Fibroblast of gingiva (primary cell): Measurements from ENCODE around the gene SRSF4.
"Not testable (repeated sequence)": the region's sequence is repeated elsewhere in the genome, so short reads cannot be mapped to it uniquely, and the experiment has no call there.

Experiments used
- DNase-seq: peaks from one replicate; pipeline ENCODE4 v3.0.0-alpha.2; 2011; ENCODE audit warnings: low read depth

SRSF4 gene

DNA sequence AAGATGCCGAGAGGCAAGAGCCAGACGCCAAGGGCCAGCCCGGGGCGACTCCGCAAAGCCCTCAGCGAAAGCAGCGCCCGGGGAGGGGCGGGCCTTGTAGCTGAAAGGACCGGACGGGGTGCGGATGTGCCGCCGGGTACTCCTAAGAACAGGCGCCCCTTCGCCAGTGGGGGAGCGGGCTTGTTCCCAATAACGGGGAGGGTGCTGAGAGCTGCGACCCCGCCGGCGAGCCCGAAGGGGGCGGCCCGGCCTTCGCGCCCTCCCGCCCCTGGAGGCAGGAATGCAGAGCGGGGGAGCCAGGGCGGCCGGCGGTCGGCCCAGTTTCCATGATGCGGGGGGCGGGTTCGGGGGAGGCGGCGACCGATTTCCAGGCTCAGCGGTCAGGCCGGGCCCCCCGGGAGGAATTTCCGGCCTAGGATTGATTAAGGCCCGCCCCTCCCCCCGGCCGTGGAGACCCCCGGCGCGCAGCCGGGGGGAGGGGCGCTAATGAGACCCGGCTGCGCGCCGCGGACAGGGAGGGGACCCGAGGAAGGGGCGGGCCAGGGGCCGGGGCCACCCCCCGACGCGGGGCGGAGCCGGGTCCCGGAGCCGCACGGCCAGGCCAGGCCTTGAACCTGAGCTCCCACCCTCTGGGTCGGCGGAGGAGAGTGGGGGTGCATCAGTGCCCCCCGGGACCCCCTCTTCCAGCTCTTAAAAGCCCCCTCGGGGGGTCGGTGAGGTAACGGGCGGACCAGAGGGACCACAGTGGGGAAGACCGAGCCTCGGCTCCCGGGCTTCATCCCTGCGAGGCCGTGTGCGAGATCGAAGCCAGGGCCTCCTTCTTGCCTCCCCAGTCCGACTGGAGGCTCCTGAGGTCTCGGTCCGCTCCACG, 57.1 kb downstream of the SRSF4 start:
- DNase-seq: peak; percentile 92

DNA sequence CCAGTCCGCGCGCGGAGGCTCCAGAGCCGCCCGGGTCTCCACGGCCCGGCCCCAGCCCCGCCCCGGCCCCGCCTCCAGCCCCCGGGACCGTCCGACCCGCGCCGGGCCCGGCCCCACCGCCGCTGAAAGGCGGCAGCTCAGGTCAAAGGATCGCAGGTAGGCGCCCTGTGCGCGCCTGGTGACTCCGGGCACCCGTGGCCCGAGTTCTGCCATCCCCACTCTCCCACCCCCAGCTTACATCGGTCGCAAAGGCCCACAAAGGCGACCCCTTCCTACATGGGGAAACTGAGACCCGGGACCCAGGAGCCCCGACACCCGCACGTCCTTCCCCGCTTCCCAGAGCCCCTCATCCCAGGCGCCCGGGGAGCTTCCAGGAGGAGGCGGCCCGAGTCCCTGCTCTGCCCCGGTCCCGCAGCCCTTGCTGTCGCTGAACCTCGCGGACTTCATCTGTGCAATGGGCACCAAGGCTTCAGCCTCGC, 57.8 kb downstream of the SRSF4 start, which contains the start of gene TMEM200B:
TSS of gene TMEM200B (minus strand) at position 17 of the 479 bp plus-strand sequence. CDS start 2,075 bp downstream, outside the sequence.
- no peak for DNase-seq

DNA sequence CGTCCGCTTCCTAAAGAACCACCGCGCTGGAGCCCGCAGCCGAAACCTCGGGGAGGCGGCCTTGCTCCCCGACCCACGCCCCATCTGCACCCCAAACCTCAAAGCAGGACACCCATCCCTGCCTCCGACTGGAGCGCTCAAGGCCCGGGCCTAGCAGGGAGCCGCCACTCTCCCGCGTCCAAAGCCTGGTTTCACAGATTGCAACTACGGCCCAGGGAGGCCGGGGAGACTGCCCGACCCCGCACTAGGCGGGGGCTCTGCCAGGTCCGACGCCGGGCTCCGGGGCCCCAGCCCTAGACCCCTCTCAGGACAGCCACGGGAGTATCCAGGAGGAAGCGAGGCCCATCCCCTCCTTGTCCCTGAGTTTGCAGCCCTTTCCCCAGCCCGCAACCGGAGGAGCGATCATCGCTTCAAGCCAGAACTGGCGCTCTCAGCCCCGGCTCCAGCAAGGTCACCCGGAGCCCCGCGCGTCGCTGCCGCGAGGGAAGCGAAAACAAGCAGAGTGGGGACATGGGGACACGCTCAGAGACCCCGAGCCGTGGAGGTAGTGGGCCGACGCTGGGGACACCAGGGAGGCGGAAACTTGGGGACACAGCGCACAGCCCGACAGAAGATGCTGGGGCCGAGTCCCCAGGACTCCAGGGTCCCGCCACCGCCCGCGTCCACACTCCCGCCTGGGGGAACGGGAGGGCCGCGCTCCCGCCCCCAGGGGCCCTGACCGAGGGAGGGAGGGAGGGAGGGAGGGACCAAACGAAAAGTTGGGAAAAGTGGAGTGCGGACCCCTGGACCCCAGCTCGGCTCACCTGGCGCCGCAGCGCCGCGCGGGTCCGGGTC, 58.4 kb downstream of the SRSF4 start:
- no peak for DNase-seq

DNA sequence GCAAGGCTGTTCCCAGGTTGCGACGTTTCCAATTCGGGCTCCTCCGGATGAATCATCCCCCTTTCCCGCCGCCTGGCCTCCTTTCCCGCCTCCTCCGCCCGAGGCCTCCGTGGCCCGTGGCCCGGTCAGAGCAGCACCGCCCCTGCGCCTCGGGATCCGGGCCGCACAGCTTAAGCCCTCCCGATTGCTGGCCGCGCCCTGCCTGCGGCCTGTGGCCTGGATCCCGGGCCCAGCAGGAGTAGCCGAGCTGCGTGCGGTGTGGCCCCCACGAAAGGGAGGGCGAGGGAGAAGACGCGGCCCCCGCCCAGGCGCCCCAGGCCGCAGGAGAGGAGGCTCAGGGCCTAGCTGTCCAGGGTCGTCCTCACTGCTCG, 59.0 kb downstream of the SRSF4 start:
- peak; percentile 90 for DNase-seq

DNA sequence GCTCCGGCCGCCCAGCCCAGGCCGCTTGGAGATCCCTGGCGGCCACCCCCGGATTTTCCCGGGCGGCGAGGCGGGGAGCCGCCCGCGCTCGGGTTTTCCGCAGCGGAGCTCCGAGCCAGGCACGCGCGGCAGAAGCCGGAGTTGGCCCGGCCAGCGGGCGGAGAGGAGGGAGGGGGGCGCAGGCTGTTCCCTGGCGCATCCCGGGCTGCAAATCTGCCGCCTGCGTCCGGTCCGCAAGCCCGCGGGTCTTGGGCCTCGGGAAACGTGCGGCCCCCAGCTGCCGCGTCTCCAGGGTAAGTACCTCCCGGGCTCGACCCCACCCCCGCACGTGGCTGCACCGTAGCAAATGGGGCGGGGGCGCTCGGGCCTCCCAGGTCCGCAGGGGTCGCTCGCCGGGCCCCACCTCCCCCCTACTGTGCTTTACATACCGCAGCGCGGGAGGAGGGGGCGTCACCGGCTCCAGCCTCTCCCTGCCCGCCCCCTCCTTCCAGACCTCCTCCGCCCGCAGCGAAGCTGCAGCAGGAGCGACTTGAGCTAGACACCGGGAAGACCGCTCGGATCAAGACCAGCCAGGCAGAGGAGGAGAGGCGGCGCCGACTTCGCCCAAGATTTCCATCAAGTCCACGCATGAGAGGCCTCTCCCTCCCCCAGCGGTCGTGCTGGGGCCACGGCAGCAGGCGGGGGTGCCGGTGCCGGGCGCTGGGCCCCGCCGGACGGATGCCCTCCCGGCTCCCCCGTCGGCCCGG, 59.6 kb downstream of the SRSF4 start:
- peak; percentile 32 for DNase-seq

DNA sequence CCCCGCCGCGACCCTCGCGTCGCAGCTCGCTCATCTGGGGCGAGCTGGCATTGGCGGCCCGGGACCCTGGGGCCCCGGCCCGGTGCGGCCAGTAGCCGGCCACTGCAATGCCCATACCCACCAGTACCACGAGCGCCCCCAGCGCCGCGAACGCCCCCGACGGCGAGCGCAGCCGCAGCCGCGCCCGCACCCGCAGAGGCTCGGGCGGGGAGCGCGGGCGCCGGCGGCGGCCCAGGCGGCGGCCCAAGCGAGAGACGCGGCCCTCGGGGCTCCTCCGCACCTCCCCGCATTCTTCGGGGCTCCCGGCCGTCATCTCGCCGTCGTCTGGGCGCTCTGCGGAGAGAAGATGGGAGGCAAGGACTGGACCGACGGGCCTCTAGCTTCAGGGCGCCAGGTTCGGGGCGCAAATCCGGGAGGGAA, 60.2 kb downstream of the SRSF4 start:
- DNase-seq: no peak

DNA sequence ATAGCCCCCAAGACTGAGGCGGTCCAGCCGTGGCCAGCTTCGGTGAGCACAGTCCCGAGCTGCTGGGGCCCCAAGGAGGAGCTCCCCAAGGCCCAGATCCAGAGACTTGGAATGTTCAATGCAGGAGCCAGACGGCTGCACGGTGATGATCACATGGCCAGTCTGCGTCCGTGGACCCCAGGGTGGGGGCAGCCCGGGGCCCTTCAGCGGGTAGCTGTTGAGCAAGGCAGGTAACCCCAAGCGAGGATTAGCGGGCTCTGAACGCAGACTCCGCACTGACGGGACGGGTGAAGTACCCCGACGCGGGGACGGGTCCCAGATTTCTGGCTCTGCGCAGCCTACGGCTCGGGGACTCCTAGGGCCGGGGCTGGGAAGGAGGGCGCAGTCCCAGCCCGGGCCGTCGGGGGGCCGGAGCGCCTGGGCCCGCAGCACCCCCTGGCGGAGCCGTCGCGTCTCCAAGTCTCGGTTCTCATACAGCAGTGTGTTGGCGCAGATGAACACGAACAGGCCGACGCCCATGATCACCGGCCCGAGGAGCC, 60.7 kb downstream of the SRSF4 start:
- DNase-seq: peak; percentile 43

DNA sequence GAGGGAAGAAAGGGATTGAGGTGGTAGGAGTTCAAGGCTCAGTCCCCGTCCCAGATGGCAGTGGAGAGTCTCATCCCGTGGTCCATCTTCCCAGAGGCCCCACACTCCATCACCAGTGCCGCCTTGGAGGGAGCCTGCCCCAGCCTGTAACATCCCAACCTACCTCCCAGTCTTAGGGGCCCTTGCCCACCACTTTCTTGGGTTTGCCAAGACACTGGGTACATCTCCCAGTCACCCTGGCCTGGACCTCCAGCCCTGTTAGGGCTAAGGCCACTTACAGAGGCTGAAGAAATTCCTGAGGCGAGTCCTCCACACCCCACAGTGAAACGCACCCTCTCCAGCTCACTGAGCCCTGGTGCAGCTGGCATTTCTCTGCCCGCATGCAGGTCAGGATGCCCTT, 61.3 kb downstream of the SRSF4 start:
- DNase-seq: no peak

DNA sequence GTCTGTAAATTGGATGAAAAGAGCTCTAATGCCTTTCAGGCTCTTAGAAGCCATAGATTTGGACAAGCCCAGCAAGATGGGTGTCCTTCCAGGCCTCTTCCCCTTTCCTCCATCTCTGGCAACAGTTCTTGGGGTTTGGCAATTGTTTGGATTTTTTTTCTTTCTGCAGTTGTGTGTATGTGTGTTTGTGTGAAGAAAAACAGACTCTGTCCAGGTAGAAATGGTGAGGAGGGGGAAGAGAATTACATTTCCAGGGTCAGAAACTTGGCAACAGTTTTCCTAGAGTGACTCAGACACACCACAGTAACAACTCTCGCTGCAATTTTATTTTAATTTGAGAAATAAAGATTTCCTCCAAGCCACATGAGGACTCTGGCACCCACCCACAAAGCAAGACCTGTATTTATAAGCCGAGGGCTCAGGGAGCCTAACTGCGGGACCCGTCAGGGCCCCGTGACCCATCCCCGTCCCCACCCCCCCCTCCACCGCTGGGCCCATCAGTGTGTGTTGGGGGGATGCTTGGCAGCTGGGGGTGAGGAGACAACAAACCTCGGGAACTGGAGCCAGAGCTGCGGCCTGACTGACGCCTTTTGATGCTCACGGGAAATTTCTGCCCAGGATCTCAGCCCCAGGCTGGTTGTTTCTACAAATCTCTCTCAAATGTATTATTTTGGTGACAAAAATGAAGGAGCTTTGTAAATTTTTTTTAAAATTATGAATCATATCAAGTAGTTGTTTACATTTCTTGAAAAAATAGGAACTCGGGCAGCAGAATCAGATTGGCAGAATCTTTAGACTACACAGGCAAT, 62.4 kb downstream of the SRSF4 start:
- DNase-seq: no peak

DNA sequence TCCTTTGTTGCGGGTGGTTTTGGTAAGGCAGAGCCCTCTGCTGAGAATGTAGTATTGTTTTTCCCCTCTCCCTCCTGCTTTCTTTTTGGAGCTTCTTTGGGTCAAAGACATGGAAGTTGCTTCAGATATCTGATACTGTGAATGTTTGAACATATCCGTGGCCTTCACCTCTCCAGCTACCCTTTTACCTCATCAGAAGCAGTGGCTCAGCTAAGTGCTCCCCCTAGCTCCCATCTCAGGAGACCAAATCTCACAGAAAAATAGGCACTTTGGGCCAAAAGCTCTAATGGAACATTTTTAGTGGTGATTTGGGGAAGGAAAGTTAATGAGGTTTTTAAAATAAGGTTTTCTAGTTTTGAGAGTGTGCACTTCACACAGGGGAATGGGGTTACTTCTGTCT, 64.3 kb downstream of the SRSF4 start:
- DNase-seq: no peak

DNA sequence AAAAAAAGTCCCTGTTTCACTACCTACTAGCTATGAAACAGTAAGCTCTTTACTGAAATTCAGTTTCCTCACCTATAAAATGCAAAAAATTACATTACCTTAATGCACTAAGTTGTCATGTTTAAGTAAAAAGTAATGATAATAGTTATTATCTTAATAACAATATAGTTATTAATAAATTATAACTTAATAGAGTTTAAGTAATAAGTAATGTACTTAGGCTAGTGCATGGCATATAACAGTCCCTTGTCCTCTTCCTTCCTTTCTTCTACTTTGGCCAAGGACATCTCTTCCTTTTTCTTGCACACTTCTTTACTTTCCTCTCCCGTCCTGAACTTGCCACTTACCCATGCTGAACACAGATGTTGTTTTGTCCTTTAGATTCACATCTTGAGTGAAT, 67.0 kb downstream of the SRSF4 start:
- DNase-seq: no peak

DNA sequence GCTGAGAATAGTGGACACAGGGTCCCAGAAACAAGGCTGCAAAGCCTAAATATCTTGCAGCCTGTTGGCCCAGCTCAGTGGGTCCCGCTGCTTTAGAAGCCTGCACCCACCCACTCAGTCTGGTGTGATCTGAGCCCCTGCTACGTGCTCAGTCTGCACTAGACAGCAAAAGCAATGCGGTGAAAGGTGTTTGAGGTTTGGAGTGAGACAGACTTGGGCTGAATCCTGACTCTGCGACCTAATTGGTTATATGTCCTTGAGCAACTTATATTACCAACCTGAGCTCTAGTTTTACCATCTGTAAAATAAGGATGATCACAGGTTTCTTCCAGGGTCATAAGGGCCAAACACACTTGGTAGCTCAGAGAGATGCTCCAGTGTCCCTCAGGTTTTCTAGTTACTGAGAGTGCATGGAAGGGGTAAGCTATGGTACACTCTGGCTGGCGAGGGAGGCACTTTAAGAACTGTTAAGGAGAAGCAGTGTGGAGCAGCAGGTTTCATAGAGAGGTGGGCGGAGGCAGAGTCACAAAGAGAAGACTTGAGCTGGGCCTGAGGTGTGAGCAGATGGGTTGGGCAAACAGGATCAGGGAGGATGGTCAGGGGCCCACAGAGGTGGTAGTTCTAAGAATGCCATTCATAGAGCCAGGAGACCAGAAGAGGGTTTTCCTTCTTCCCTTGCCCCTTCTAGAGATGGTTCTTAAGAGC, 68.1 kb downstream of the SRSF4 start:
- DNase-seq: no peak

DNA sequence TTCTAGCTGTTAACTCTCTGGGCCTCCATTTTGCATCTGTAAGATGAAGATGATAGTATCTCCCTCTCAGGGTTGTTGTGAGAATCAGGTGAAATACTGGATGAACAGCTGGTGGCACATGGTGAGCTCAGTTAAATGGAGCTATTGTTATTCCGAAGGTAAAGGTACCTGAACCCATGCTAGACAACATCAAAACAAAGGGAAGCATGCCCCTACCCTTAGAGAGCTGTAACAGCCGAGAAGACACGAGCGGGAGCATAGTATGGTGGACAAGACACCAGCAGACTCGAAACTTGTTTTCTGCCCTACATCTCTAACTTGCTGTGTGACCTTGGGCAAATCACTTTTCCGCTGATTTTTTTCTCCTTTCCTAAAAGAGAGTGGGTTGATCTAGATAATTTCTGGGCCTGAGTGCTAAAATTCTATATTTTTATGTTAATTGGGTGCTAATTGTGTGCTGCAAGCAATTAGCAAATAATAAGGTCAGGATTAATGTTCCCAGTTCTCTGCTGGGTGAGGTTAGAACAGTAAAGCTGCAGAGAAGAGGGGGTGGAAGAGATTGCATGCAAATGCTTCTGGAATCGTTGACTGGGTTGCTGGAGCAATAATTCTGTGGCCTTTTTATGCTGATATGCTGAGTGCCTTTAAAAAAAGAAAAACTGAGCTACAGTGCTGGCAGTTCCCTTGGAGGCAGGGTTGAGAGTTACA, 68.8 kb downstream of the SRSF4 start:
- DNase-seq: no peak

DNA sequence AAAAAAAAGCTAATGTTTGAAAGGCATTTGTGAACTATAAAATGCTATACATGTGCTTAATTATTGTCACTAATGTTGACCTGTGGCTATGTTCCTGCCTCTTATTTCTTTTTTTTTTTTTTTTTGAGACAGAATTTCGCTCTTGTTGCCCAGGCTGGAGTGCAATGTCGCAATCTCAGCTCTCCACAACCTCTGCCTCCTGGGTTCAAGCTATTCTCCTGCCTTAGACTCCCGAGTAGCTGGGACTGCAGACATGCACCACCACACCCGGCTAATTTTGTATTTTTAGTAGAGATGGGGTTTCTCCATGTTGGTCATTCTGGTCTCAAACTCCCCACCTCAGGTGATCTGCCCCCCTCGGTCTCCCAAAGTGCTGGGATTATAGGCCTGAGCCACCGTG, 73.7 kb downstream of the SRSF4 start:
- not testable (repeated sequence) for DNase-seq

DNA sequence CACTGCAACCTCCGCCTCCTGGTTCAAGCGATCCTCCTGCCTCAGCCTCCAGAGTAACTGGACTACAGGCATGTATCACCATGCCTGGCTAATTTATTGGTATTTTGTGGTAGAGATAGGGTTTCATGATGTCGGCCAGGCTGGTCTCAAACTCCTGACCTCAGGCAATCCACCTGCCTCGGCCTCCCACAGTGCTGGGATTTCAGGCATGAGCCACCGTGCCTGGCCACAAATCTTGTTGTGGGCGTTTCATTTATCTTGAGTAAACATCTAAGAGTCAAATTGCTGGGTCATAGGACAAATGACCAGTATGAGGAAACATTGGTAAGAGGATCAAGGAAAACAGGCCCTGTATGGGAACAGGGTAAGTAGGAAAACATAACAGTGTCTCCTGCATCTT, 75.9 kb downstream of the SRSF4 start:
- peak; percentile 36 for DNase-seq

DNA sequence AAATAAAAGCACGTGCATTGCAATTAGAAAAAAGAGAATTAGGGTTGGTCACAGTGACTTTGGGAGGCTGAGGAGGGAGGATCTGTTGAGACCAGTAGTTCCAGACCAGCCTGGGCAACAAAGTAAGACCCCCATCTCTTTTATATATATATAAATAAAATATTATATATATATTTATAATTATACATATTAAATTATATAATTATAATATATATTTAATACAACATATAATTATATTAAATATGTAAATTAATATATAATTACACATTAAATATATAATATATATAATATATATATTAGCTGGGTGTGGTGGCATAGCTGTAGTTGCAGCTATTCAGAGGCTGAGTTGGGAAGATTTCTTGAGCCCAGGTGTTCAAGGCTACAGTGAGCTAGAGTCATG, 81.2 kb downstream of the SRSF4 start:
- DNase-seq: no peak

DNA sequence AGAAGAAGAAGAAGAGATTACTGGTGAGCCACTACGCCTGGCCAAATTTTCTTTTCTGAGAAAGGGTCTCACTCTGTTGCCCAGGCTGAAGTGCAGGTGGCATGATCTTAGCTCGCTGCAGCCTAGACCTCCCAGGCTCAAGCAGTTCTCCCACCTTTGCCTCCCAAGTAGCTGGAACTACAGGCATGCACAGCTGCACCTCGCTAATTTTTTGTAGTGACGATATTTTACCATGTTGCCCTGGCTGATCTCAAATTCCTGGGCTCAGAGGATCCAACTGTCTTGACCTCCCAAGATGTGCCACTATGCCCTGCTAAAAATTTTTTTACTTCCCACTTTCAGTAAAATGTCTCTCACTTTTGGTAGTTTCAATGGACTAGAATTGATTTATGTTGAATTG, 82.4 kb downstream of the SRSF4 start:
- no peak for DNase-seq
